IMR-90 (cell line): ENCODE measurements around the gene GPR153. TPM values are rescaled to one million over a fixed set of nuclear protein-coding genes. Genes with fewer than 3 reads are reported as not detected.

Experiments
- ATAC-seq: fragments of 200-7000 bp; cut with Tn5 transposase; 2 replicates; pipeline ENCODE4 v1.9.1; 2020; ENCODE audit warnings: low read depth, mild to moderate bottlenecking, moderate library complexity
- BruUV-seq: library from RNA; stranded (reverse); fragments of 400-500 nt; replicated peaks from 2 replicates; lab custom pipeline; 2021; lab: Mats Ljungman, UMichigan
- CTCF ChIA-PET: fragments of 300-600 bp; formaldehyde crosslinking; extraction: SDS; loops from one replicate; lab custom pipeline; 2021; ENCODE audit warnings: antibody characterized with exemption; lab: Yijun Ruan, JAX
- POLR2A ChIA-PET: fragments of 300-600 bp; sonication (Branson Sonifier 250); formaldehyde crosslinking; loops from one replicate; lab custom pipeline; 2022; ENCODE audit warnings: antibody characterized with exemption; ENCODE audit not compliant: unreplicated experiment; lab: Charles Lee
- DNase-seq: peaks from one replicate; pipeline ENCODE4 v3.0.0; 2013
- H2AFZ ChIP-seq: replicated peaks from 2 replicates; pipeline ENCODE3; 2013; ENCODE audit warnings: low read length, mild to moderate bottlenecking; ENCODE audit not compliant: poor library complexity
- H2AK5ac ChIP-seq: 2 replicates; pipeline ENCODE4 v1.6.1; 2013; ENCODE audit warnings: low read depth, low read length, inconsistent platforms
- H2AK9ac ChIP-seq: replicated peaks from 2 replicates; pipeline ENCODE3; 2013; ENCODE audit warnings: mild to moderate bottlenecking, low read depth, low read length, moderate library complexity; ENCODE audit not compliant: poor library complexity
- H2BK120ac ChIP-seq: 2 replicates; pipeline ENCODE4 v1.6.1; 2013; ENCODE audit warnings: low read depth, low read length, inconsistent platforms
- H2BK15ac ChIP-seq: 3 replicates; pipeline ENCODE4 v1.6.1; 2013; ENCODE audit warnings: low read depth, low read length, inconsistent platforms
- H2BK20ac ChIP-seq: 2 replicates; pipeline ENCODE4 v1.6.1; 2013; ENCODE audit warnings: low read depth, mild to moderate bottlenecking, inconsistent platforms, low read length, moderate library complexity
- H2BK5ac ChIP-seq: 2 replicates; pipeline ENCODE4 v1.6.1; 2013; ENCODE audit warnings: mild to moderate bottlenecking, low read depth, low read length, inconsistent platforms; ENCODE audit not compliant: poor library complexity, severe bottlenecking
- H3K14ac ChIP-seq: replicated peaks from 2 replicates; pipeline ENCODE4 v1.6.1; 2013; ENCODE audit warnings: low read depth, low read length, inconsistent platforms
- H3K18ac ChIP-seq: 2 replicates; pipeline ENCODE4 v1.6.1; 2013; ENCODE audit warnings: low read depth, low read length, control low read depth
- H3K23ac ChIP-seq: 2 replicates; pipeline ENCODE4 v1.6.1; 2013; ENCODE audit warnings: low read depth, low read length, inconsistent platforms
- H3K27ac ChIP-seq: 2 replicates; pipeline ENCODE4 v1.5.1; 2013; ENCODE audit warnings: mild to moderate bottlenecking, control low read depth, low read length; ENCODE audit not compliant: insufficient read depth
- H3K27me3 ChIP-seq: 2 replicates; pipeline ENCODE4 v1.6.1; 2013; ENCODE audit warnings: low read length; ENCODE audit not compliant: control insufficient read depth, insufficient read depth
- H3K36me3 ChIP-seq: 2 replicates; pipeline ENCODE4 v1.6.1; 2013; ENCODE audit warnings: low read length, mixed read lengths; ENCODE audit not compliant: control insufficient read depth, insufficient read depth
- H3K4ac ChIP-seq: 2 replicates; pipeline ENCODE4 v1.6.1; 2013; ENCODE audit warnings: low read depth, low read length, inconsistent platforms
- H3K4me1 ChIP-seq: 2 replicates; pipeline ENCODE4 v1.6.1; 2013; ENCODE audit warnings: low read length, mixed read lengths; ENCODE audit not compliant: control insufficient read depth, insufficient read depth
- H3K4me2 ChIP-seq: 2 replicates; pipeline ENCODE4 v1.6.1; 2013; ENCODE audit warnings: low read depth, mild to moderate bottlenecking, control low read depth, low read length, moderate library complexity
- H3K4me3 ChIP-seq: 2 replicates; pipeline ENCODE4 v1.5.1; 2013; ENCODE audit warnings: low read depth, mild to moderate bottlenecking, control low read depth, low read length, moderate library complexity; ENCODE audit not compliant: insufficient read depth
- H3K56ac ChIP-seq: 2 replicates; pipeline ENCODE4 v1.6.1; 2013; ENCODE audit warnings: low read length, inconsistent platforms; ENCODE audit not compliant: insufficient read depth; ENCODE audit errors: extremely low read depth
- H3K79me1 ChIP-seq, 2 experiments: 2 replicates each; pipeline ENCODE4 v1.6.1; 2013; ENCODE audit warnings: low read length in 2 of 2, inconsistent platforms in 1 of 2, low read depth in 1 of 2
- H3K9ac ChIP-seq: 2 replicates; pipeline ENCODE4 v1.6.1; 2013; ENCODE audit warnings: low read depth, low read length, control low read depth
- H3K9me1 ChIP-seq: 2 replicates; pipeline ENCODE4 v1.6.1; 2013; ENCODE audit warnings: low read length, inconsistent platforms; ENCODE audit not compliant: insufficient read depth
- H3K9me3 ChIP-seq: 2 replicates; pipeline ENCODE4 v1.6.1; 2013; ENCODE audit warnings: low read length; ENCODE audit not compliant: control insufficient read depth, insufficient read depth
- H4K20me1 ChIP-seq: 2 replicates; pipeline ENCODE4 v1.6.1; 2013; ENCODE audit warnings: low read length, inconsistent platforms; ENCODE audit not compliant: insufficient read depth
- H4K5ac ChIP-seq: 2 replicates; pipeline ENCODE4 v1.6.1; 2013; ENCODE audit warnings: mild to moderate bottlenecking, low read depth, low read length, control low read depth
- H4K8ac ChIP-seq, 2 experiments: 2 replicates each; pipeline ENCODE4 v1.6.1; 2013; ENCODE audit warnings: low read depth in 2 of 2, low read length in 2 of 2, control low read depth in 1 of 2, inconsistent platforms in 1 of 2
- H4K91ac ChIP-seq: 2 replicates; pipeline ENCODE4 v1.6.1; 2013; ENCODE audit warnings: low read depth, low read length, inconsistent platforms; ENCODE audit not compliant: insufficient read depth
- MAFK ChIP-seq: IDR thresholded peaks from 2 replicates; pipeline ENCODE4 v1.6.1; 2012; ENCODE audit warnings: low read depth, low read length, improper control_type of control experiment
- NFE2L2 ChIP-seq: fragments of 150-350 bp; IDR thresholded peaks from 2 replicates; pipeline ENCODE4 v1.6.1; 2016; ENCODE audit warnings: low read depth, mild to moderate bottlenecking, low read length
- POLR2A ChIP-seq: IDR thresholded peaks from 2 replicates; pipeline ENCODE4 v1.6.1; 2012; ENCODE audit warnings: mild to moderate bottlenecking, low read depth, low read length
- RFX5 ChIP-seq: IDR thresholded peaks from 2 replicates; pipeline ENCODE4 v1.8.0; 2012; ENCODE audit warnings: low read depth, mild to moderate bottlenecking, low read length, moderate library complexity
- WGBS, 2 experiments: methylation state at CpG; one replicate each; pipeline versions ENCODE4 v1.1.5 to v1.1.7; 2013; ENCODE audit warnings: missing lambda C conversion rate in 2 of 2; ENCODE audit not compliant: insufficient read length in 1 of 2; ENCODE audit errors: extremely low coverage in 2 of 2; 5-methylcytosine and 5-hydroxymethylcytosine counted together
- dilution Hi-C: fragments of 300-500 bp; cut with HindIII; formaldehyde crosslinking; loops from one replicate; pipeline ENCODE4 v1.14.3; 2018; ENCODE audit warnings: low sequenced_read_pairs; ENCODE audit not compliant: unreplicated experiment
- in situ Hi-C: fragments of 300-500 bp; cut with MboI; formaldehyde crosslinking; loops from 3 replicates; pipeline ENCODE4 v1.14.3; 2019; ENCODE audit warnings: low sequenced_read_pairs, inconsistent platforms, mixed read lengths
- intact Hi-C: fragments of 100-400 bp; cut with micrococcal nuclease; formaldehyde crosslinking; loops from 2 replicates; pipeline ENCODE4 v1.10.0; 2022
- polyA plus RNA-seq, 3 experiments: library from polyadenylated mRNA; depleted of rRNA; stranded (reverse); fragments of >200 nt; gene quantifications; 2 replicates each; pipeline ENCODE4 v1.2.3, GENCODE V29; 2012; ENCODE audit warnings: low replicate concordance in 1 of 3
- total RNA-seq: library from RNA; depleted of rRNA; stranded (reverse); fragments of >200 nt; gene quantifications from 2 replicates; pipeline ENCODE4 v1.2.3, GENCODE V29; 2012
- TF ChIP-seq, protein P1 (sequence below): fragments of 150-350 bp; IDR thresholded peaks from 2 replicates; pipeline ENCODE4 v1.6.1; 2017; ENCODE audit warnings: mild to moderate bottlenecking, antibody characterized with exemption, low read length, low read depth

The GPR153 gene
- total and polyA plus RNA-seq, 2 of the 4 experiments (the other 2 are of a cell fraction), result 1.8 to 5.2 TPM

- no peak for TF ChIP-seq NFE2L2
- TF ChIP-seq POLR2A, result no peak
- TF ChIP-seq, protein P1, sequence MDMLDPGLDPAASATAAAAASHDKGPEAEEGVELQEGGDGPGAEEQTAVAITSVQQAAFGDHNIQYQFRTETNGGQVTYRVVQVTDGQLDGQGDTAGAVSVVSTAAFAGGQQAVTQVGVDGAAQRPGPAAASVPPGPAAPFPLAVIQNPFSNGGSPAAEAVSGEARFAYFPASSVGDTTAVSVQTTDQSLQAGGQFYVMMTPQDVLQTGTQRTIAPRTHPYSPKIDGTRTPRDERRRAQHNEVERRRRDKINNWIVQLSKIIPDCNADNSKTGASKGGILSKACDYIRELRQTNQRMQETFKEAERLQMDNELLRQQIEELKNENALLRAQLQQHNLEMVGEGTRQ, result no peak
- TF ChIP-seq MAFK, result no peak
- TF ChIP-seq RFX5, result no peak
- ATAC-seq, result no peak
- CTCF ChIA-PET, result no interaction called here
Measured at GRCh38 chr1:6309564-6309963, 48.7 kb upstream of the GPR153 start.

More at GRCh38 chr1:6309564-6309963, 48.7 kb upstream of the GPR153 start:
- Histone ChIP-seq H3K9ac (no peak overlapping the region), H3K23ac (no peak overlapping the region), H3K36me3 (0 out of 2 replicates have a peak, but pooled peaks cover 4% of the 10 kb centered on the region), H3K4me2 (no peak overlapping the region), H2AK5ac (no peak overlapping the region), H4K20me1 (no peaks in the 10 kb centered on the region; the same call in 1 of the 2 replicates), H2BK5ac (no peak overlapping the region), H3K4ac (no peak overlapping the region), H3K27me3 (no peaks in the 10 kb centered on the region), H3K9me3 (no peaks in the 10 kb centered on the region), H3K79me1 (no peaks in the 10 kb centered on the region; a peak in 1 of 4 replicates), H3K18ac (no peak overlapping the region), H2BK15ac (no peak overlapping the region), H3K14ac (no peak overlapping the region), H2AK9ac (no peak overlapping the region), H4K5ac (no peak overlapping the region), H2BK20ac (no peak overlapping the region), H3K4me1 (no peaks in the 10 kb centered on the region), H2BK120ac (no peak overlapping the region), H3K56ac (no peak overlapping the region), H3K9me1 (no peaks in the 10 kb centered on the region; the same call in 1 of the 2 replicates), H2AFZ (no peak overlapping the region), H3K4me3 (no peak overlapping the region), H3K27ac (no peak overlapping the region), H4K8ac (no peak overlapping the region), H4K91ac (no peak overlapping the region)
- POLR2A ChIA-PET, result no interaction called here
- WGBS, 2 experiments, result 100% methylated on average over 2 of the region's 7 CpGs; no CpG with 5 or more reads in 1 of the 2 experiments
- intact Hi-C loops (no loop called here), in situ Hi-C loops (no loop called here), dilution Hi-C loops (no loop called here)
- no peak for DNase-seq
- no TSS peak for BruUV-seq
